ENCODE results near the gene ARHGAP6.

GRCh38 chrX:11210415-11210801 is 455.3 kb downstream of the ARHGAP6 start:
- no peak for TF ChIP-seq REST (IDR thresholded peaks at IDR 0.05)
- no peak for TF ChIP-seq ZNF302 (CRISPR knock-in tag; IDR thresholded peaks at IDR 0.05)
- TF ChIP-seq EP300 (IDR thresholded peaks at IDR 0.05), result no peak
- TF ChIP-seq TP53 (CRISPR knock-in tag; IDR thresholded peaks at IDR 0.05), result no peak

Data from A549 (cell line).